Measurements from ENCODE around the gene MED17. TPM values are rescaled to one million over a fixed set of nuclear protein-coding genes. Genes with fewer than 3 reads are reported as not detected.

MED17 gene
- total and polyA plus RNA-seq, 4 donors, result 9.2 to 56.8 (median 20.4) TPM

GRCh38 chr11:93832780-93833179 is 48.7 kb downstream of the MED17 start:
- no peaks in the 10 kb centered on the region for H3K4me1 ChIP-seq (ENCODE audit: control insufficient read depth in 5 of 5, insufficient read depth in 5 of 5, low read length in 5 of 5)
- WGBS, 2 donors, result 85 to 97% methylated on average over 1 of the region's 1 CpG
- DNase-seq (no peak), ATAC-seq (ENCODE audit: insufficient read depth, low FRiP score) (no peak)
- TF ChIP-seq, protein P1, sequence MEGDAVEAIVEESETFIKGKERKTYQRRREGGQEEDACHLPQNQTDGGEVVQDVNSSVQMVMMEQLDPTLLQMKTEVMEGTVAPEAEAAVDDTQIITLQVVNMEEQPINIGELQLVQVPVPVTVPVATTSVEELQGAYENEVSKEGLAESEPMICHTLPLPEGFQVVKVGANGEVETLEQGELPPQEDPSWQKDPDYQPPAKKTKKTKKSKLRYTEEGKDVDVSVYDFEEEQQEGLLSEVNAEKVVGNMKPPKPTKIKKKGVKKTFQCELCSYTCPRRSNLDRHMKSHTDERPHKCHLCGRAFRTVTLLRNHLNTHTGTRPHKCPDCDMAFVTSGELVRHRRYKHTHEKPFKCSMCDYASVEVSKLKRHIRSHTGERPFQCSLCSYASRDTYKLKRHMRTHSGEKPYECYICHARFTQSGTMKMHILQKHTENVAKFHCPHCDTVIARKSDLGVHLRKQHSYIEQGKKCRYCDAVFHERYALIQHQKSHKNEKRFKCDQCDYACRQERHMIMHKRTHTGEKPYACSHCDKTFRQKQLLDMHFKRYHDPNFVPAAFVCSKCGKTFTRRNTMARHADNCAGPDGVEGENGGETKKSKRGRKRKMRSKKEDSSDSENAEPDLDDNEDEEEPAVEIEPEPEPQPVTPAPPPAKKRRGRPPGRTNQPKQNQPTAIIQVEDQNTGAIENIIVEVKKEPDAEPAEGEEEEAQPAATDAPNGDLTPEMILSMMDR (IDR thresholded peaks at IDR 0.05; ENCODE audit: control extremely low read depth, extremely low read depth), result no peak
- no peak overlapping the region for H3K4me3 ChIP-seq
- H3K9me3 ChIP-seq (ENCODE audit: control insufficient read depth in 4 of 4, insufficient read depth in 3 of 4, low read length in 3 of 4), result peaks cover 0 to 5% (median 0%) of the 10 kb centered on the region in 4 donors
- H3K27ac ChIP-seq (ENCODE audit: low read depth in 1 of 2, low read length in 1 of 2), result no peak overlapping the region
- no peaks in the 10 kb centered on the region for H3K27me3 ChIP-seq (ENCODE audit: control insufficient read depth in 3 of 3, insufficient read depth in 3 of 3, low read length in 2 of 3)
- H3K36me3 ChIP-seq (ENCODE audit: control insufficient read depth in 4 of 4, insufficient read depth in 4 of 4, low read length in 4 of 4), result no peaks in the 10 kb centered on the region
- no peak overlapping the region for H3K9ac ChIP-seq (ENCODE audit: insufficient read depth in 1 of 2, low read length in 2 of 2)

DNA sequence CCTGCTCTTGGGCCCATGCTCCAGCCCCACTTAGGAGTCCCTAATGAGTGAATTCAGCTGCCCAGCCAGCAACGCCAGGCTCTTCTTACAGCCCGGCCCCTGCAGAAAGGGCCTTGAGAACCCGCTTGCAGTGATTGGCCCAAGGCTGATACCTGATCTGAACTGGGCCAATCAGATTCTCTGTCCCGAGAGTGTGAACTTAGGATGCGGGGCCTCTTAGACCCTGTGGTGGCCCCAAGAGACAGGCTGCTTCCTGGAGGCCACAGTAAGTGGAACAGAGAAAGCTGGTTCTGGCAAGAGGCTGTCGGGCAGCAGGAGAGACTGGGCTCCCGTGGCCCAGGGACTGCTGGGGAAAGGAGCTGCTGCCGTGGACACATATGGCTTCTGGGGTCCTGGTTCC is 54.9 kb downstream of the MED17 start:
- TF ChIP-seq, protein P1 (IDR thresholded peaks at IDR 0.05; ENCODE audit: control extremely low read depth, extremely low read depth), result no peak
- Histone ChIP-seq H3K9me3 (ENCODE audit: control insufficient read depth in 4 of 4, insufficient read depth in 3 of 4, low read length in 3 of 4) (peaks cover 0 to 3% (median 0%) of the 10 kb centered on the region in 4 donors), H3K27ac (ENCODE audit: low read depth in 1 of 2, low read length in 1 of 2) (no peak overlapping the region), H3K4me3 (no peak overlapping the region), H3K9ac (ENCODE audit: insufficient read depth in 1 of 2, low read length in 2 of 2) (no peak overlapping the region), H3K27me3 (ENCODE audit: control insufficient read depth in 3 of 3, insufficient read depth in 3 of 3, low read length in 2 of 3) (no peaks in the 10 kb centered on the region), H3K4me1 (ENCODE audit: control insufficient read depth in 5 of 5, insufficient read depth in 5 of 5, low read length in 5 of 5) (no peaks in the 10 kb centered on the region), H3K36me3 (ENCODE audit: control insufficient read depth in 4 of 4, insufficient read depth in 4 of 4, low read length in 4 of 4) (no peaks in the 10 kb centered on the region)
- ATAC-seq (ENCODE audit: insufficient read depth, low FRiP score), result no peak
- 93 to 94% methylated on average over 8 of the region's 8 CpGs for WGBS, 2 donors
- no peak for DNase-seq

DNA sequence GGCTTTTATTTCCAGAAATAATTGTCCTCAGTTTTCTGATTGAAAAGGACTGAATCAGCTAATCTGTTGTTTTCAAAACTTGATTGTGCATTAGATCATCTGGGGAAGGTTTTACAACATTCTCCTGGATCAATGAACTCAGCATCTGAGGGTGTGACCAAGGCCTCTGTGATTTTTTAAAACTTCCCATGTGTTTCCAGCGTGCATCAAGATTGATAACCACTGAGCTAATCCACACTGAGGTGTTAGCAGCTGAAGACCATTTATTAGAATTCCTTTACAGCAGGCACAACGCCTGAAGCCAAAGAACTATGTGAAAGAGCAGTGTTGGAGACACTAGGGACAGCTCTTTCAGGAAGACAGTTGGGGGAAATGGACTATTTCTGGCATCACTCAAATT is 56.1 kb downstream of the MED17 start:
- 63 to 77% methylated on average over 2 of the region's 2 CpGs for WGBS, 2 donors
- no peaks in the 10 kb centered on the region for H3K4me1 ChIP-seq (ENCODE audit: control insufficient read depth in 5 of 5, insufficient read depth in 5 of 5, low read length in 5 of 5)
- H3K9me3 ChIP-seq (ENCODE audit: control insufficient read depth in 4 of 4, insufficient read depth in 3 of 4, low read length in 3 of 4), result no peaks in the 10 kb centered on the region
- DNase-seq (no peak), ATAC-seq (ENCODE audit: insufficient read depth, low FRiP score) (no peak)
- TF ChIP-seq, protein P1 (IDR thresholded peaks at IDR 0.05; ENCODE audit: control extremely low read depth, extremely low read depth), result no peak
- no peaks in the 10 kb centered on the region for H3K27me3 ChIP-seq (ENCODE audit: control insufficient read depth in 3 of 3, insufficient read depth in 3 of 3, low read length in 2 of 3)
- no peak overlapping the region for H3K9ac ChIP-seq (ENCODE audit: insufficient read depth in 1 of 2, low read length in 2 of 2)
- H3K4me3 ChIP-seq, result no peak overlapping the region
- no peak overlapping the region for H3K27ac ChIP-seq (ENCODE audit: low read depth in 1 of 2, low read length in 1 of 2)
- no peaks in the 10 kb centered on the region for H3K36me3 ChIP-seq (ENCODE audit: control insufficient read depth in 4 of 4, insufficient read depth in 4 of 4, low read length in 4 of 4)

DNA sequence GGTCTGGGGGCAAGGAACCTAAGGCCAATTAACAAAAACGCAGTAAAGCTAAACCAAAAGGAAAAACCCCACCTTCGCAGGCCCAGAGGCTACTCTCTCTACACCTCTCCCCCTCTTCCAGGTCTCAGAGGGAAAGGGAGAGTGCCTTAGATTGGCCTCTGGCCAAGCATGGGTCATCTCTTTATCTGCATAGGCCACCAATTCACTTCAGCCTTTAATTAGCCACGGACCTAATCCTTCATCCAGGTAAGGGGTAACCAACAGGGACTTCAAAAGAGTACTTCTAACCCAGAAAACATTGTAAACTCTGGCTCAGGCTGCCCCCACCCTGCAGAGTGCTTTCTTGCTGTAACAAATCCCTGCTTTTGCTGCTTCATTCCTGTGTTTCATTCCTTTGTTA is 56.9 kb downstream of the MED17 start:
- no peaks in the 10 kb centered on the region for H3K4me1 ChIP-seq (ENCODE audit: control insufficient read depth in 5 of 5, insufficient read depth in 5 of 5, low read length in 5 of 5)
- H3K9me3 ChIP-seq (ENCODE audit: control insufficient read depth in 4 of 4, insufficient read depth in 3 of 4, low read length in 3 of 4), result no peaks in the 10 kb centered on the region
- no peaks in the 10 kb centered on the region for H3K27me3 ChIP-seq (ENCODE audit: control insufficient read depth in 3 of 3, insufficient read depth in 3 of 3, low read length in 2 of 3)
- TF ChIP-seq, protein P1 (IDR thresholded peaks at IDR 0.05; ENCODE audit: control extremely low read depth, extremely low read depth), result no peak
- WGBS, 2 donors, result 64 to 69% methylated on average over 3 of the region's 3 CpGs
- no peak overlapping the region for H3K4me3 ChIP-seq
- no peak overlapping the region for H3K9ac ChIP-seq (ENCODE audit: insufficient read depth in 1 of 2, low read length in 2 of 2)
- DNase-seq (no peak), ATAC-seq (ENCODE audit: insufficient read depth, low FRiP score) (no peak)
- no peaks in the 10 kb centered on the region for H3K36me3 ChIP-seq (ENCODE audit: control insufficient read depth in 4 of 4, insufficient read depth in 4 of 4, low read length in 4 of 4)
- H3K27ac ChIP-seq (ENCODE audit: low read depth in 1 of 2, low read length in 1 of 2), result no peak overlapping the region

Data from lung (tissue), 12 donors.